GM20431 (cell line): ENCODE measurements around the gene PKLR.
"Not testable (repeated sequence)": the region's sequence is repeated elsewhere in the genome, so short reads cannot be mapped to it uniquely, and the experiment has no call there.

ENCODE experiments used
- in situ Hi-C: fragments of 300-500 bp; cut with MseI, MboI; formaldehyde crosslinking; loops from one replicate; pipeline ENCODE4 v1.15.0; 2020; ENCODE audit warnings: low sequenced_read_pairs; ENCODE audit not compliant: unreplicated experiment

The PKLR gene

GRCh38 chr1:155301342-155301841, at the start of gene PKLR:
Gene PKLR, minus strand, starts transcription at chr1:155301438. Its CDS starts 43 bp downstream, at chr1:155301395.
- in situ Hi-C loops, result no loop called here

- in situ Hi-C loops, result no loop called here
These were observed 41.6 kb upstream of the PKLR start for GRCh38 chr1:155342842-155343241.

DNA sequence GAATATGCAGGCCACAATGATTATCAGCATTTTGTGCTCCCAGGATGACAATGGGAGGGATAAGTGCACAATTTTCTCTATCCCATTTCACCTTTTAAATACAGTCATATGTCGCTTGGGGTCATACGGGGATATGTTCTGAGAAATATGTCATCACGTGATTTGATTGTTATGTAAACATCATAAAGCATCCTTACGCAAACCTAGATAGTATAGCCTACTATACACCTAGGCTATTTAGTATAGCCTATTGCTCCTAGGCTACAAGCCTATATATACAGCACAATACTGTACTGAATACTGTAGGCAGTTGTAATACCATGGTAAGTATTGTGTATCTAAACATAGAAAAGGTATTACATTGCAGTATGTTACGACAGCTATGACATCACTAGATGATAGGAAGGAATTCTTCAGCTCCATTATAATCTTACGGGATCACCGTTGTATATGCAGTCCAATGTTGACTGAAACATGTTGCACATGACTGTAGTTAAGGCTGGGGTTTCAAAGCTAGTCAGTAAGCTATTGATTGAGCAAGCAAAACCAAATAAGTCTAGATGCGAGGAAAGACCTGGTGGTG, 38.4 kb upstream of the PKLR start:
- in situ Hi-C loops, result no loop called here

GRCh38 chr1:155334962-155335361, 33.7 kb upstream of the PKLR start:
- in situ Hi-C loops, result no loop called here

- in situ Hi-C loops, result no loop called here
These were observed 28.9 kb upstream of the PKLR start for GRCh38 chr1:155329980-155330598.

GRCh38 chr1:155328856-155329255, 27.6 kb upstream of the PKLR start:
- in situ Hi-C loops, result not testable (repeated sequence)

DNA sequence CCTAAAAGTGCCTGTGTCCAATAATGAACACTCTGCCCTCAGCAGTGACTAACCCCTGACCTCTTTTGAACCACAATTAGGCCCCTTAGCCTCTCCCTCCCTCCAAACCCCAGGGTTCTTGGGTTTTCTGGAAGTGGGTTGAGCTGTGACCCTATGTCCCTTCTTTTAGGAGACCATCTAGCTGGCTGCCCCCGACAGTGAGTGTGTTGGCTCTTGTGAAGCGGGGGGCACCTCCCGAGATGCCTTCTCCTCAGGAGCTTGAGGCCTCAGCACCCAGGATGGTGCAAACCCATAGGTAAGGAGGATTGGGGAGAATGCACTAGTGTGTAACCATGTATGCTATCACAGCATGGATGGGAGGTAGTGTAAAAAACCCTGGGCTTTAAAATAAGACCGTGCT, 26.7 kb upstream of the PKLR start:
- in situ Hi-C loops, result no loop called here

- in situ Hi-C loops, result no loop called here
These were observed 25.4 kb upstream of the PKLR start for GRCh38 chr1:155326631-155327037.

GRCh38 chr1:155326020-155326526, 24.8 kb upstream of the PKLR start:
- in situ Hi-C loops, result no loop called here

- in situ Hi-C loops, result no loop called here
These were observed 24.3 kb upstream of the PKLR start for GRCh38 chr1:155325603-155325893.

DNA sequence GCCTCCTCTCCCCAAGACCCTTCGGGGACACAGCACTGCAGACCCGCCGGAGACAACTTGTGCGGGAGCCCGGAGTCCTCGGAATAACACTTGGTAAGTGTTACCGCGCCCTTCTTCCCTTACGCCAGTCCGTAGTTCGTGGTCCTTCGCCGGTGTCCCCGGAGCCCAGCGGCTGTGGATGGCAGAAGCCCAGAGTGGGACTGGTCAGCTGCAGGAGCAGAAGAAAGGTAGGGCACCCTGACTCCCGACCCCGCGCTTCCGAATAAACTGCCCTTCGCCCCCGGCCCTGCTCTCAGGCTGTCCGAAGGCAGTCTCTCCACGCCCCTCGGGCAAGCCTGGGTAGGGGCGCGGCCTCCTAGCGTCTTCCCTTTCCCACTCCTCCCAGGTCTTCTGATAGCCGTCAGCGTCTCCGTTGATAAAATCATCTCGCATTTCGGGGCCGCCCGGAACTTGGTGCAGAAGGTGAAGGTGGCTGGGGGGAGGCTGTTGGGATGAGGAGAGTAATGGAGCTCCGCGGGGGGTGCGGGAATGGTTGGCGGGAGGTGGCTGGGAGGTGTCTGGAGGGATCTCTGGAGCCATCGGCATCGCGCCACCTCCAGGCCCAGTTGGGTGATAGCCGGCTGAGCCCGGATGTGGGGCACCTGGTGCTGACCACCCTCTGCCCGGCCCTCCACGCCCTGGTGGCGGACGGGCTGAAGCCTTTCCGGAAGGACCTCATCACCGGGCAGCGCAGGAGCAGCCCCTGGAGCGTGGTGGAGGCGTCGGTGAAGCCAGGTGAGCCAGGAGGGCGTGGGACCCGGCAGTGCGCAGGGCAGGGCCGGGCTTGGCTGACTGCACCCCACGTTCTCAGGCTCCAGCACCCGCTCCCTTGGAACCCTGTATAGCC, 23.7 kb upstream of the PKLR start:
- in situ Hi-C loops, result no loop called here

- in situ Hi-C loops, result no loop called here
These were observed 22.9 kb upstream of the PKLR start for GRCh38 chr1:155324037-155324716.

DNA sequence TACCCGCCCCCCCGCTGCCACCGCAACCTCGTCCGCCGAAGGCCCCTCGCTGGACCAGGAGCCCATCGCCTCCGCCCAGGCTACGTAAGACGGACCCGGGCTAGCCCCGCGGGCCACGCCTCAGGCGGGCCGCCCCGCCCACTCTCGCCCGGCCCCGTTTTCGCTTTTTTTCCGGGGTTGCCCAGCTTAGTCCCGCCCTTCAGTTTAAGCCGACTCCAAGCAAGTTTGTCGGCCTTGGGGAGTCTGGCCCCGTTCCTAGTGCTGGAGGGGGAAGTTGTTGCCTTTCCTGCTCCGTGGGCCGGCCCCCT, 22.4 kb upstream of the PKLR start:
- in situ Hi-C loops, result no loop called here

- in situ Hi-C loops, result no loop called here
These were observed 21.9 kb upstream of the PKLR start for GRCh38 chr1:155322953-155323728.

DNA sequence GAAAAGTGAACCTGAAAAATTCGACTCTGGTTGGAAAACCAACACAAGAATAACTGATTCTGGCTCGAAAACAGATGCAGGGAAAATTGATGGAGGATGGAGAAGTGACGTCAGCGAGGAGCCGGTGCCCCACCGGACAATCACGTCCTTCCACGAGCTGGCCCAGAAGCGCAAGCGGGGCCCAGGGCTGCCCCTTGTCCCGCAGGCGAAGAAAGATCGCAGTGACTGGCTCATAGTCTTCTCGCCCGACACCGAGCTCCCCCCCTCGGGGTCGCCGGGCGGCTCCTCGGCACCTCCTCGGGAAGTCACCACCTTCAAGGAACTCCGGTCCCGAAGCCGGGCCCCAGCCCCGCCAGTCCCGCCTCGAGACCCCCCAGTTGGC, 21.3 kb upstream of the PKLR start:
- in situ Hi-C loops, result no loop called here

GRCh38 chr1:155321639-155322503, 20.6 kb upstream of the PKLR start:
- in situ Hi-C loops, result no loop called here

GRCh38 chr1:155320661-155321617, 19.7 kb upstream of the PKLR start, which contains the start of gene RUSC1:
Gene RUSC1, plus strand, starts transcription at chr1:155320894. Its CDS starts 880 bp downstream, at chr1:155321774.
- in situ Hi-C loops, result no loop called here

GRCh38 chr1:155320252-155320651, 19.0 kb upstream of the PKLR start:
- in situ Hi-C loops, result no loop called here
